T-helper 2 cell treated with Interferon-gamma antibody and Interleukin-4, amounts not matched to agents 5 μg/mL and 100 μg/mL, for 36 hours (primary cell): Measurements from ENCODE around the gene PTPRG.

Source experiments
- DNase-seq: peaks from one replicate; pipeline ENCODE4 v3.0.0; 2021; ENCODE audit warnings: low spot score
- H3K27ac Mint-ChIP-seq: one replicate; pipeline ENCODE4 v1.8.0; 2021; ENCODE audit warnings: mild to moderate bottlenecking, mixed read lengths
- H3K27me3 Mint-ChIP-seq: one replicate; pipeline ENCODE4 v1.8.0; 2021; ENCODE audit warnings: low read depth, mixed read lengths
- H3K36me3 Mint-ChIP-seq: one replicate; pipeline ENCODE4 v1.8.0; 2021; ENCODE audit warnings: low read depth, mixed read lengths
- H3K4me1 Mint-ChIP-seq: one replicate; pipeline ENCODE4 v1.8.0; 2021; ENCODE audit warnings: low read depth, mixed read lengths
- H3K4me3 Mint-ChIP-seq: one replicate; pipeline ENCODE4 v1.8.0; 2022; ENCODE audit warnings: mild to moderate bottlenecking, moderate library complexity, mixed read lengths
- H3K9me3 Mint-ChIP-seq: one replicate; pipeline ENCODE4 v1.8.0; 2021; ENCODE audit warnings: mixed read lengths

Gene PTPRG

DNA sequence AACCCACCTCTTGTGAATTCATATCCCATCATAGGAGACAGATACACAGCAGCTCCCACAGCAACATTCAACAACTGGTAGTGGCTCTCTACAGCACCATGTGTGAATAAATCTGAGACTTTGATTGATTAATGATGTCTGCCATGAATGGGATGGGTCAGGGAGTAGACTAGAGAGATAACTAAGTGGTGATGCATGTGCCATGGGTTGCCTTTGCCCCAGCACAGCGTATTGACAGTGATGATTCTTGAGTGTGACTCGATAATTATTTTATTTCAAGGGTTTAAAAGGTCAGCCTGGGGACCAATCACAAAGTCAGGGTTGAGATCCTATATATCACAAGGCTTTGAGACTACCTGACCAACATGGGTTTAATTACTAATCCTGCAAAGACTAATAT lies 295.9 kb downstream of the PTPRG start:
- Mint-ChIP-seq H3K27me3 (peaks cover 2% of the 10 kb centered on the region), H3K9me3 (no peaks in the 10 kb centered on the region), H3K27ac (no peak overlapping the region)

GRCh38 chr3:61858054-61858453 lies 296.7 kb downstream of the PTPRG start:
- Mint-ChIP-seq H3K4me1 (no peaks in the 10 kb centered on the region), H3K27ac (no peak overlapping the region), H3K4me3 (no peak overlapping the region), H3K27me3 (peaks cover 2% of the 10 kb centered on the region), H3K36me3 (no peaks in the 10 kb centered on the region), H3K9me3 (no peaks in the 10 kb centered on the region)
- DNase-seq: no peak

More for the DNA sequence above, 295.9 kb downstream of the PTPRG start:
- Mint-ChIP-seq H3K4me3 (no peak overlapping the region), H3K36me3 (no peaks in the 10 kb centered on the region), H3K4me1 (no peaks in the 10 kb centered on the region)
- DNase-seq: no peak

- H3K4me1 Mint-ChIP-seq: no peaks in the 10 kb centered on the region
- no peak for DNase-seq
- no peak overlapping the region for H3K27ac Mint-ChIP-seq
- no peaks in the 10 kb centered on the region for H3K36me3 Mint-ChIP-seq
- H3K9me3 Mint-ChIP-seq: no peaks in the 10 kb centered on the region
- H3K4me3 Mint-ChIP-seq: no peak overlapping the region
- H3K27me3 Mint-ChIP-seq: peaks cover 2% of the 10 kb centered on the region
Observed at GRCh38 chr3:61861410-61861809, 300.0 kb downstream of the PTPRG start.

DNA sequence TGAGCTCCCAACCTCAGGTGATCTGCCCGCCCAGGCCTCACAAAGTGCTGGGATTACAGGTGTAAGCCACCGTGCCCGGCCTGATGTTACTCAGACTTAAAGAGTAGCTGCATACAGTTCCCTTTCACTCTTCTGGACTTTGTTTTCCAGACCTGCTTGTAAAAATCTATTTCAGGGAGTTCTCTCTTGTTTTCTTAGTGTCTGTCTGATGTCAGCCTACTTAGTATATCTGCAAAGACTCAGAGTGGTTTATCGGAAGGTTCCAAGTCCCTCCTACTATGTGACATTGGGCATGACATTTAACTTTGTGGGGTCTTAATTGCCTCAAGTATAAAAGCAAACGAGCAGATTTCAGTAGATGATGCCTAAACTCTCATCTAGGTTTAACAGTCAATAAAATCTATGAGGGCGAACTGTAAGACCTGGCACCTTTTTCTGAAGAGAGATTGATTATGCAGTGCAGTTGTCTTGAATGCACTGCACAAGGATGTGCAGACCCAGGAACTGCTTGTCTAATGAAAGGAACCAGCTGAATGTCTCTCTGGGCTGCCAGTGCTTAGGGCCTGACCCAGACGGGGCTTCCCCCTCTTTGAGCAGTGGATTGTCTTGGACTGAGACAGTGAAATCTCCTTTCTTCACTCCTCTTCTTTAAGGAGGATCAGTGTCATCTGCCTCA lies 301.4 kb downstream of the PTPRG start:
- H3K27me3 Mint-ChIP-seq: peaks cover 2% of the 10 kb centered on the region
- no peak overlapping the region for H3K4me3 Mint-ChIP-seq

DNA sequence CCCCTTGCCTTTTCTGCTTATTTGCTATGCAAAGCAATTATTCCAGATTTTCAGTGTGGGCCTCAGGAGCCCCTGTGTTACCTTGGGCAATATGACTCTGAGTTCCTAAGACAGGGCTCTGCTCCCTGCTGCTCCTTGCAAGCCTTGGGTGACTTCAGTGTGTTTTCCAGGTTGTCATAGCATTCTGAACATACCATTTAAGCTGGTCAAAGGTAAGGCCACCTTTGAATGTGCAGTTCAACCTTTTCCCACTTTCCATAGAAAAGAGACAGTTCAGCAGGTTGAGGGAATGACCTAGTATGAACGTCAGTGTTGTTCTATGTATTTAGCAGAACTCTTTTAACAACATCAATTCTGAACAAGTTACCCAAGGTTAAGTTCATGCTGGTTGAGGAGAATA lies 302.2 kb downstream of the PTPRG start:
- Mint-ChIP-seq H3K27me3 (peaks cover 2% of the 10 kb centered on the region), H3K4me3 (no peak overlapping the region), H3K4me1 (no peaks in the 10 kb centered on the region), H3K9me3 (no peaks in the 10 kb centered on the region), H3K27ac (no peak overlapping the region), H3K36me3 (no peaks in the 10 kb centered on the region)
- DNase-seq: no peak

More for the DNA sequence above, 301.4 kb downstream of the PTPRG start:
- Mint-ChIP-seq H3K9me3 (no peaks in the 10 kb centered on the region), H3K4me1 (no peaks in the 10 kb centered on the region), H3K27ac (no peak overlapping the region), H3K36me3 (no peaks in the 10 kb centered on the region)
- DNase-seq: no peak

GRCh38 chr3:61864886-61865285 lies 303.5 kb downstream of the PTPRG start:
- Mint-ChIP-seq H3K4me1 (no peaks in the 10 kb centered on the region), H3K36me3 (no peaks in the 10 kb centered on the region), H3K9me3 (no peaks in the 10 kb centered on the region), H3K27me3 (no peaks in the 10 kb centered on the region), H3K27ac (no peak overlapping the region), H3K4me3 (no peak overlapping the region)
- DNase-seq: no peak

DNA sequence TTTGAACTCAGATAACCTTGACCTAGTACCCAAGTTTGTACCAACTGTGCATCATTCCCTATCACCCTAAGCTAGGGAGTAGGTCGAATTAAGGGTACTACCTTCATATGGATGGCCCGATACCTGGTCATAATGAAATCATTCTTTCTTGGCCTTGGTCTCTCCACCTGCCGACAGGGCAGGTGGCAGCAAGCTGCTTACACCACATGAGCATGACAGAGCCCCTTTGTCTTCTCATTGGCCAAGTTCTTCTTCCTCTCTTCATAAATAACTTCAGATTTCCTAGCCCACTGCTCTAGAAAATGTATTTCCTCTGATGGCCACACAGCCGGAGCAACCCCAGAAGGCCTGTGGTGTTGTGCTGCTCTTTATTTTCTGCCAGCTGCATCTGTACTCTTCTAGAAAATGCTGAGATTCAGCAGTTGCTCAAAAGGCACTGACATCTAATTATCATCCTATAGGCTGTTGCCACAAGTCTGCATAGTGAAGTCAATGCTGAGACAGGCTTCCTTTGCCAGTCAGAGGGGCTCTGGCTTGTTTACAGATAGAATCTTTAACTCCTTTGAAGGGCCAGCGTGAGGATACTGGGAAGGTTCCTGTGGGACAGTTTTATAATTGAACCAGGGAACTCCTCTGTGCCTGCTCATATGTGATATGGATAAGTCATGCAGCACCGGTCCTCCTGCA lies 304.2 kb downstream of the PTPRG start:
- DNase-seq: no peak
- Mint-ChIP-seq H3K36me3 (no peaks in the 10 kb centered on the region), H3K4me1 (no peaks in the 10 kb centered on the region), H3K27ac (no peak overlapping the region), H3K9me3 (no peaks in the 10 kb centered on the region), H3K4me3 (no peak overlapping the region), H3K27me3 (no peaks in the 10 kb centered on the region)

- H3K27me3 Mint-ChIP-seq: no peaks in the 10 kb centered on the region
- no peaks in the 10 kb centered on the region for H3K36me3 Mint-ChIP-seq
- no peaks in the 10 kb centered on the region for H3K4me1 Mint-ChIP-seq
- H3K4me3 Mint-ChIP-seq: no peak overlapping the region
- no peak overlapping the region for H3K27ac Mint-ChIP-seq
- no peaks in the 10 kb centered on the region for H3K9me3 Mint-ChIP-seq
- DNase-seq: no peak
Observed at GRCh38 chr3:61866153-61866542, 304.8 kb downstream of the PTPRG start.

DNA sequence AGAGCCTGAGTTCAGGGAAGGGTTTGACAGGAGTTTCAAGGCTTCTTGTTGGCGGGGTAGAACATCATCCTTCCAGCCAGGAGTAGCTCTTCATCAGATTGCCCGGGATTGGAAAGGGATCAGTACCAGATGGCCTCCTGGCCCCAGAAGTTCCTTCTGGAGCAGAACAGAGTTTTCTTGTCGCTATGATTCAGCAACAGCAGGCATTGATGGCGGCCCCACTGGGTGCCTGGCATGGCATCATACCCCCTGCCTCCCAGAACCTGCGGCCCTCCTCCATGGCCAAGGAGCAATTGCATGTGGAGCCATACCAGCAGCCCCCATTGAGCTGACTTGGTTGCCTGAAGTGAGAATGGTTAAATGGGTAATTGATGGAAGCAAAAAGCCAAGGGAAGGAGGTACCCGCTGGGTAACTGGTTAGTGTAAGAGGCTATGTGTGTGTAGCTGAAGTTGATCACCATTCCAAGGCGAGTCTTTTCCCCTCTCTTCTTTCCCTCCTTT lies 305.6 kb downstream of the PTPRG start:
- H3K4me3 Mint-ChIP-seq: no peak overlapping the region
- no peak for DNase-seq
- H3K4me1 Mint-ChIP-seq: no peaks in the 10 kb centered on the region
- no peak overlapping the region for H3K27ac Mint-ChIP-seq
- H3K36me3 Mint-ChIP-seq: no peaks in the 10 kb centered on the region
- no peaks in the 10 kb centered on the region for H3K9me3 Mint-ChIP-seq
- no peaks in the 10 kb centered on the region for H3K27me3 Mint-ChIP-seq

DNA sequence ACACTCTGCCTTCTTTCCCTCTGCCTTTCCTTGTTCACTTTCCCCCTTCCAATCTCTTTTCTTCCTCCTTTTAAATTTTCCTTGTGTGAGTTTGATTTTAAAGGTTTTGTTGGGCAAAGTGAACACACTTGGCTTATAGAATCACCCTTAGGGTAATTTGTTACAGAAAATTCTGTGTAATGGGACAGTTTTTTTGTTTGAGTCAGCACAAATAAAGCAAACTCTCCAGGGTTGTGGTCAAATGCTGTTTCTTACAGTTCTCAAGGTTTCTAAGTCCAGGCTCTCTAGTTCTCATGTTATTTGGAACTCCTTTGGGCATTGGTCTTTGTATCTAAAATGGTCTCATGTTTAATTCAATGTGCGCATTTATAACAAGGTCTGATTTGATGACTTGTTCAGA lies 307.1 kb downstream of the PTPRG start:
- Mint-ChIP-seq H3K9me3 (no peaks in the 10 kb centered on the region), H3K27ac (no peak overlapping the region), H3K27me3 (no peaks in the 10 kb centered on the region), H3K36me3 (no peaks in the 10 kb centered on the region), H3K4me1 (no peaks in the 10 kb centered on the region), H3K4me3 (no peak overlapping the region)
- no peak for DNase-seq

GRCh38 chr3:61869371-61869770 lies 308.0 kb downstream of the PTPRG start:
- no peak overlapping the region for H3K4me3 Mint-ChIP-seq
- no peaks in the 10 kb centered on the region for H3K4me1 Mint-ChIP-seq
- no peak for DNase-seq
- no peaks in the 10 kb centered on the region for H3K9me3 Mint-ChIP-seq
- H3K36me3 Mint-ChIP-seq: no peaks in the 10 kb centered on the region
- no peaks in the 10 kb centered on the region for H3K27me3 Mint-ChIP-seq
- no peak overlapping the region for H3K27ac Mint-ChIP-seq

GRCh38 chr3:61871644-61872043 lies 310.3 kb downstream of the PTPRG start:
- Mint-ChIP-seq H3K9me3 (no peaks in the 10 kb centered on the region), H3K4me3 (no peak overlapping the region), H3K27me3 (no peaks in the 10 kb centered on the region), H3K36me3 (no peaks in the 10 kb centered on the region), H3K27ac (no peak overlapping the region), H3K4me1 (no peaks in the 10 kb centered on the region)
- no peak for DNase-seq

DNA sequence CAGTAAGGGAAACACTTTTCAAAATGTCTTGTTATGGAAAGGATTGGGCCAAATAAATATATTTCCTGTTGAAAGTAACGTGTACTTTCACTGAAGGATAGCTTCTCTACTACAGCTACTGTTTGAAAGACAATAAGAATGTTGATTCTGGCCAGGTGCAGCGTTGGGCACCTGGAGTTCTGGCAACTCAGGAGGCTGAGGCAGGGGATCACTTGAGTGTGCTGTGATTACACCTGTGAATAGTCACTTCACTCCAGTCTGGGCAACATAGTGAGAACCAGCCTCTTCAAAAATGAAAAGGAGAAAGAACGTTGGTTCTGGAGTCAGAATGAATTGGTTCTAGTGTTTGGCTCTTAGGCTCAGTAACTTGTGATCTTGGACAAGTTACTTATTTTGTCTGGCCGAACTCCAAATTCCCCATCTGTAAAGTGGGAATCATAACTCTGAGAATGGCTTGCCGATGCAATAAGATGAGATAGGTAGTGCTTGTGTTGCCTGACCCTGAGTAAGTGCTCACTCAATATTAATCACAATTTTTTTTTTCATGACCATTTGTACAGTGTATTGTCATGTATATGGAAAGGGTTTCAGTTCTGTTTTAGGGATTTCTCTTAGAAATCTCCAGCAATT lies 310.8 kb downstream of the PTPRG start:
- H3K27ac Mint-ChIP-seq: no peak overlapping the region
- no peaks in the 10 kb centered on the region for H3K9me3 Mint-ChIP-seq
- no peaks in the 10 kb centered on the region for H3K36me3 Mint-ChIP-seq
- H3K4me3 Mint-ChIP-seq: no peak overlapping the region
- no peak for DNase-seq
- no peaks in the 10 kb centered on the region for H3K27me3 Mint-ChIP-seq
- no peaks in the 10 kb centered on the region for H3K4me1 Mint-ChIP-seq

DNA sequence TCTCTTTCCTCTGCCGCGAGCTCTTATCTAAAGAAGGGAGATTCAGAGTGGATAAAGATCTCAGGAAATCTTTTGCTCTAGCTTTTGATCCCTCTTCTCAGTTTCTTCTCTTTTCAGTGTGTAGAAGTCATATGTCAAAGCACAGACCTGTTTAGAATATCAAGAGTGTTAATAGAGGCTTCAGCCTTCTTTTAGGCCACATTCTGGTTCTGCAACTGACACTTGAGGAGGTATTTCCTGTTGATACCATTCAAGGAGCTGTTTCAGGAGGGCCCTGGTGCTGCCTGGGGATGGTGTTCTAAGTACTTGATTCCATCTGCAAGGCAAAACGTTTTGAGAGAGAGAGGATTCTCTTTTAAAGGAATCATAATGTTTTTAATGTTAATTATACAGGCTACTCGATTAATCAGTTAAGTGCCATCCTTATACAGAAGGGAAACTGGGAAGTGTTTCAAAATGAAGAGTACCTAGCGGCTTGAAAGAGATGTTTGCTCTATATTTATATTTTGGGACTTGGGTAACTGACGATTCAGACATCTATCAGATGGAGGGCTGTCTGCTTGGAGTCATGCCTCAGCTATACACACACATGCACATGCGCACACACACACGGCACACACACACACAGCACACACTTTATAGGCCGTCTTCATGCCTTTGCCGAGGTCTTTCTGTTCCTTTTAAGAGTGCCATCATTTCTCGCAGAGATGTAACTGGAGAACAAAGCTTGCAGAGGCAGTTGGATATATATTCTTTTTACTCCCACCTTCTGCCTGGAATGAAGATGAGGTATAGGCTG lies 313.9 kb downstream of the PTPRG start:
- DNase-seq: no peak
- H3K4me1 Mint-ChIP-seq: no peaks in the 10 kb centered on the region
- no peaks in the 10 kb centered on the region for H3K9me3 Mint-ChIP-seq
- H3K27ac Mint-ChIP-seq: no peak overlapping the region
- H3K4me3 Mint-ChIP-seq: no peak overlapping the region
- no peaks in the 10 kb centered on the region for H3K27me3 Mint-ChIP-seq
- H3K36me3 Mint-ChIP-seq: no peaks in the 10 kb centered on the region
